Endometrial microvascular endothelial cells (primary cell): ENCODE results near the gene MAFG. TPM values are rescaled to one million over a fixed set of nuclear protein-coding genes. Genes with fewer than 3 reads are reported as not detected.

Experiments used
- in situ Hi-C: cut with HindIII; loops from 2 replicates; pipeline ENCODE4 v1.10.0; 2017; ENCODE audit warnings: low sequenced_read_pairs, low pct_unique_long_range_greater_than_20kb; ENCODE audit errors: inconsistent ontology term
- total RNA-seq: library from RNA; depleted of rRNA; stranded (reverse); fragments of >200 nt; gene quantifications from one replicate; pipeline ENCODE4 v1.2.3, GENCODE V29; 2015; ENCODE audit errors: inconsistent ontology term

Gene MAFG
- total RNA-seq, 1 donor from 2014 or later: 21.0 TPM

DNA sequence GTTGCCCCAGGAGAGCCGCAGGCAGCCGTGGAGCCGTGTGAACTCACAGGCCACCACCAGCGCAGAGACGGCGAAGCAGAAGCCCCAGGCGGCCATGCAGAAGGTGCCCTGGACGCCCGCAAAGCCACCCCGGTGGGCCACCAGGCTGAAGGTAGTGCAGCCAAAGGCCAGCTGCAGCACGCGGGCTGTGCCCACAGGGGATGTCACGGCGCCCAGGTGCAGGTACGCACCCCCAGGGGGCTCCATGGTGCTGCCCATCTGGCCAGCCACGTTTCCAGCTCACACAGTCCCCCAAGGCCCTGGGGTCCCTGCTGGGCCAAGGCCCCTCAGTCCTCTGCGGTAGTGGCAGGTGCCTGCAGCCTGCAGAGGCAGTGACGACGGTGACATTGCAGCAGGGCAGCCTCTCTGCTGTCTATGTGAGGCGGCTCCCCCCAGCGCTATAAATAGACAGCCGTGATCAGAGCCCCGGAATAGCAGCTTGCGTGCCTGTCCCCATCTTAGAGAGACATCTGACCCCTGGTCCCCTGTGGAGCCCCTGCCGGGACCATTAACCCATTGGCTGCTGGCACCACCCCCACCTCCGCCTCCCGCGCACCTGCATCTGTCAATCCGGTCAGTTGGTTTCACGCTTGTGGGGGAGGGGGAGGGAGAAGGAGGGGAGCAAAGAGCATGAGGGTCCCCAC is 14.1 kb upstream of the MAFG start:
- in situ Hi-C loops: no loop called here

DNA sequence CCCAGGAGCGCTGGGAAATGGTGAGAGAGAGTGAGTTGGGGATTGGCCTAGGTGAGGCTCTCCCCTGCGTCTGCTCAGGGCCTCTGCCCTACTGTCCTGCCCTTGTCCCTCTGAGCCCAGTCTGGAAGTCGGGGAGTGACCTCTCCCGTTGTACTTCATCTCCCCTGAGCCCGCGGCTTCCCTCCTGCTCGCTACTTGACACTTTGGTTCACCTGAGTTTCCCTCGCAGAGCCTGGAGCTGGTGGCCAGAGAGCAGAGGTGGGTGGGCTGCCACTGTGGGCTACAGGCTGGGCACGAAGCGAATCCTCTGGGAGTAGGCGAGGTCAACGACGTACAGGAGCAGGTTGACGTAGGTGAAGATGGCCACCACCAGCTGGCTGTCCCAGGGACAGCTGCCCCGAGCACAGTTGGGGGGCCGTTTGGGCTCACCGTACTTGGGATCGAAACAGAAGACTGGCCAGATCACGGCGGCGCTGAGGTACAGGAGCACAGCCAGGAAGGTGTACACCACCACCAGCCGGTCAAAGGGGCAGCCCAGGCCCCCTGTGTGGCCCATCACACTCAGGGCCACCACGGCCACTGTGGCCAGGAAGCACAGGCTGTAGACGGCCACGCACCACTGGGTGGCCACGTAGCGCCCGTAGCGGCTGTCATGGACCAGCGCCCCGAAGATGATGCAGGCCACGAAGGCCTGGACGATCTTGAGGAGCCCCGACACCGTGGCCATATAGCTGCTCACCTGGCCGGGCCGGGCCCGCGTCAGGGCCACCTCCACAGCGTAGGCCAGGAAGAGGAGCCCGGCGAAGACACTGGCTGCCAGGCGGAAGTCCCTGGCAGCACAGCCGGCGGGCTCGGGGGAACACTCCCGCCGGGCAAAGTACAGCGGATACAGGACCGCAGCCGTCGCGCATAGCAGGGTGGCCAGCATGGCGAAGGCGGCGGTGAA is 13.3 kb upstream of the MAFG start:
- in situ Hi-C loops: no loop called here

DNA sequence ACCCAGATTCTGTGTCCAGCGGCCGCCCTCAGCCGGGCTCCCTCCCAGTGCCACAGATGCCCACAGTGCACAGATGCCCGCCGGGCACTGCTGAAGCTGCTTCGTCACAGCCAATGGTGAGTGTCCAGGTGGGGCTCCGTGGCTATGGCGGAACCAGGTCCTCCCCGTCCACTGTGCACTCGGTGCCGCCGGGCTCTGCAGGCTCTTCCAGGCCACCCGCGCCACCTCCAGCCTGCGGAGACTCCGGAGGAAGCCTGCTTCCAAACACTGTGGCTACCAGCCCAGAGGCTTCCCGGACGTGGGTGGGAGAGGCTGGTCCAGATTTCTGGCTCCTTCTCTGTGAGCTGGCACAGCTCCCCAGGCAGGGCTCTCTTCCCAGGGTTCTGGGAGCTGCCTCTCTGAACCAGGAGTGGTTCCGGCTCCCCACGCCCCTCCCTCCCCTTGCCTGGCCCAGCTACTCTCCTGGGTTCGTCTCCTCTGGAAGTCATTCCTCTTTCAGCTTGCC is 12.4 kb upstream of the MAFG start:
- in situ Hi-C loops: no loop called here

DNA sequence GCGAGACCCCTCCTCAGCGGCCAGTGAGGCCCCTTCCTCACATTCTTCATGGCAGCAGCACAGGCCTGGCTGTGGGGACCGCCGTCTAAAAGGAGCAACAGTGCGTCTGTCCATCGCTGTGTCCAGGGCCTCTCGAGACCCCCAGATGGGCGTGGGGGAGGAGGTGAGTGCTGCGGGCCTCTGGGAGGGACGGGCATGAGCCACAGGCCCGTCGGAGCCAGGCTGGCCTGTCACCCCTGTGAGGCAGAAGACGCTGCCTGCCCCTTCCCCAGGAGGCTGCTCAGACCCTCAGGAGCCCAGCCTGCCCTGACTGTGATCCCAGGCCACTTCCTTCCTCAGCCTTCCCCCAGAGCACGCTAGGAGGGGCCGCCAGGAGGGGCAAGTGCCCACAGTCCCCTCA is 11.7 kb upstream of the MAFG start:
- in situ Hi-C loops: no loop called here

DNA sequence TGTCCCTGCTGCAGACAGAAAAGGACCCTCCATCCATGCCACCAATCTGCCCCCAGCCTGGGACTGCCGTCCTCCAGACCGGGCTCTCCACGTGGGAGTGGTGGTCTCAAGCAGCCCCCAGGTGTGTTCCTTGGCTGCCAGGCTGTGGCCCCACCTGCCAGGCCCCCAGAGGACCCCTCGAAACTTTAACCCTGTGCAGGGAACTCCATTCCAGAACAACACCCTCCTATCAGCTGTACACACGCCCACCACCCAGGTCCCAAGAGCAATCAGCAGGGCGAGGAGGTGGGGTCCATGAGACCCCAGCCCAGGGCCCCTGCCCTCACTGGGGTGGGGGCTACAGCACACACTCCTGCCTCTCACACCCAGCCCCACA is 8.2 kb upstream of the MAFG start:
- in situ Hi-C loops: no loop called here

DNA sequence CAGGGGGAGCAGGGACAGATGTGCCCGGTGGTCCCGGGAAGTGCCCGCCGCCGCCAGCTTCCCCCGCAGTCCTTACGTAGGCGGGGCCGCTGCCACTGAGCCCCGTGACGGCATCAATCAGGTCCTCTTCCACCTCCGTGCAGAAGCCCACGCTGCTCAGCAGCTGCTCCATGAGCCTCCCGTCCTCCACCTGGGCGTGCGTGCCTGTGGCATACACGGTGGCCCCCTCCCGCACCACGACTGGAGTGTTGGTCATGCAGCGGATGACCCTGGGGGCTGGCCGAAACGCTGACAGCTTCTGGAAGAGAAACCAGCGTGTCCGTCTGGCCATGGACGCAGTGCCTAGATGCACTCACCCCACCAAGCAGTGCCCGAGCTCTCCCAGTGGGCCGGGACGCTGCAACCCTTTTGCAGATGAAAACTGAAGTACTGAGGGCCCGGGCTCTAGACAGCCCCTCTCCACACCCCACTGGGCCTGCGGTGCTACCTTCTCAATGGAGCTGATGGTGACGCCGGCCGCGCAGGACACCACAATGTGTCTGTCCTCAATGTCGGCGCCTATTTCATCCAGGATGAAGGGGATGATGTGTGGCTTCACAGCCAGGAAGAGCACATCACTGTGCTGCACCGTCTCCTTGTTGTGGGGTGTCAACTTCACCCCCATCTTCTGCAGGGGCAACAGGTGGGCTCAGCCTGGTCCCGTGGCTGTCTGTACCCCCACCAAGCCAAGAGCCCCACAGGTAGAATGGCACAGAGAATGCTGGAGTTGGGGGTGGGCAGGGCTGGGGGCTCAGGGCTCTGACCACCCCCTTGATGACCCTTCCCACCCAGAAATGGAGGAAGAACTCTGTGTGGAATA is 7.5 kb upstream of the MAFG start:
- in situ Hi-C loops: no loop called here

DNA sequence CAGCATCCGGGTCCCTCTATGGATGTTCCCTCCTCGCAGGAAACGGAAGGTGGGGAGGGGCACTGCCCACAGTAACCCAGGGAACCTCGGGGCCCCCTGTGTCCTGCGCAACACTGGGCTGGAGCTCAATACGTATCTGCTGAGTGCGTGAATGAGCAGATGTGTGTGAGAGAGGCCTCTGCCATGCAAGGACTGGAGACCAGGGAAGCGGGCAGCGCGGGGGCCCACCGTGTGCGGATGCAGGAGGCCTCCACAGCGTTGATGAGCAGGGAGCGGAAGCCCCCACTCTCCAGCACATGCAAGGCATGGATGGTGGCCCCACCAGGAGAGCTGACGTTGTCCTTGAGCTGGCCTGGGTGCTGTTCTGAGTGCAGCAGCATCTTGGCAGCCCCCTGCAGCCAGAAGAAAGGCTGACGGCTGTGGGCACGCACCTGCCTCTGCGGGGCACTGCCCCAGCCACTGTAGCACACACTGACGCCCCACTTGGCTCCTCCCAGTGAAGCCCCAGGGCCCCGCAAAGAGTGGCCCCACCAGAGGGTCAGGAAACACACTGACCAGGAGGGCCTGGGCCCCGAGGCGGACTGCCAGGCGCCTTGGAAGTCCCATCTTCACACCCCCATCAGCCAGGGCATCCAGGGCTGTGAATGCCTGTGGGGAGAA is 6.7 kb upstream of the MAFG start:
- in situ Hi-C loops: no loop called here

DNA sequence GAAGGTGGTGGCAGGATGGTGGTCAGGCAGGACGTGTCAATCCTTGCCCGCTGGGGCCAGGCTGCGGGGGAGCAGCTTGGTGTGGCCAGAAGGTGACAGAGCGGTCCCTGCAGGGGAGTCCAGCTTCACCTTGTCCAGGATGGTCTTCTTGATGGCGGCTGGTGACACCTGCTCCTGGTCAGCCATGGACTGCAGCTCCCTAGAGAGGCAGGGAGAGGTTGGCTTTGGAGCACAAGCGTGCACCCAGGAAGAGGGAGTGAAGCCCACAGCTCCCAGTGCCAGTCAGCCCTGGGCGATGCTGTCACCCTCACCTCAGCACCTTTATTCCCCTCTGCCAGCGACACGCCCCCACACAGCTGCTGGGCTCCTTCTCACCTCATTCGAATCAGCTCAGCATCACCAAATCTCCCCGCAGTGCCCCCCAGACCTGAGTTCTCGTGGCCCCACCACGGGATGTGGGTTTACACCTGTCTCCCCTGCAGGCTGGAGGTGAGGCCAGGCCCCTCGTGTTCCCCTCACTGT is 5.7 kb upstream of the MAFG start:
- in situ Hi-C loops: no loop called here

DNA sequence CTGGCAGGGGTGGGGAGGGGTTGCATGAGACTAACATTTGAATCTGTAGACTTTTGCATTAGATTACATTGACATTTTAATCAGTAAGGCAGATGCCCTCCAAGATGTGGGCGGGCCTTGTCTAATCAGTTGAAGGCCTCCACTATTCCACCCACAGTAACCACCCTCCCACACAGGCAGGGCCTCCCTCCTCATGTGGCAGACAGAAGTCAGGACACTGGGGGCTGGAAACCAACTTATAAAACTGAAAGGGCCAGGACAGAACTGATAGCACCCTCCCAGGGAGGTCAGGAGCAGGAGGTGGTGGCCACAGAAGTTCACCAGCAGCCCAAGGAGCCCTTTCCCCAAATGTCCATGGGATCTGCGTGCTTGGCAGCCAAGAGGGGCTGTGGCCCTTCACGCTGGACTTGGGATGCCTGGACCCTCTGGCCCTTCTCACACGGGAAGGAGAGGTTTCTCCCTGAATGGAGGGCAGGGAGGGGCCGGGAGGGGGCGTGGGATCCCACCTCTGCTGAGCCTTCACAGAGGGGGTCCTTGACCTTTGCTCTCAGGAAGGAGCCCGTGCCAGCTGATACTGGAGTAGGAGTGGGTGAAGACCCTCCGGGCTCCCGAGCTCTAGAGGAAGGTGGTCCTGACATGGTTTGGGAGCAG is 4.9 kb upstream of the MAFG start:
- in situ Hi-C loops: no loop called here

DNA sequence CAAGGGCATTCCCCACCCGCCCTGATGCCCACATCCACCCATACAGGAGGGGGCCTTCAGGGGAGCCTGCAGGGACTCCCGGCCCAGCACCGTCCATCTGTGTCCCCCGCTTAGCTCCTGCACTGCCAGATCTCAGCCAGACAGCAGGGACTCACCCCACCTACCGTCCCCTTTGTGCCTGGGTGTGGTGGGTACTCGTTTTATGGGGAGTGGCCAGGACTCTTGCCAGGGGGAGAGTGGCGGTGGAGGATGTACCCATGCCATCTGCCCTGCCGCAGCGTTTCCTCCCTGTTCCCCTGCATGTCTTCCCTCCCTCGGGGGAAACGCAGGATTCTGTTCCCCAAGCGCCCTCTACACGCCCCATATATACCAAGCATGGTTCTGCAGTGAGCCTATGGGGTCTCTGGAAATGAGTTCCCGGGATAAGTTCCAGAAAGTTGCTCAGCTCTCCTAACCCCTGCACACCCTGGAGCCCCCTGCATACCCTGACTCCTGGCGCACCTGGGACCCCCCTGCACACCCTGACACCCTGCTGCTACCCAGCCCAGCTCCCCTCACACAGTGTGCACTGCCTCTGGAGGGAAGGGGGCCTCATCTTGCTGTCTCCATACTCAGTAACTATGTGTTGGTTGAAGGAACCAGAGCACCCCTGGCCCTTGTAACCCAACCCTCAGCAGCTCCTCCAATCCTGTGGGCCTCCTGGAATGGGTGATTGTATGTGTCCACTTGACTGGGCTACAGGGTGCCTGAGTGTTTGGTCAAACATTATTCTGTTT is 4.2 kb upstream of the MAFG start:
- in situ Hi-C loops: no loop called here

DNA sequence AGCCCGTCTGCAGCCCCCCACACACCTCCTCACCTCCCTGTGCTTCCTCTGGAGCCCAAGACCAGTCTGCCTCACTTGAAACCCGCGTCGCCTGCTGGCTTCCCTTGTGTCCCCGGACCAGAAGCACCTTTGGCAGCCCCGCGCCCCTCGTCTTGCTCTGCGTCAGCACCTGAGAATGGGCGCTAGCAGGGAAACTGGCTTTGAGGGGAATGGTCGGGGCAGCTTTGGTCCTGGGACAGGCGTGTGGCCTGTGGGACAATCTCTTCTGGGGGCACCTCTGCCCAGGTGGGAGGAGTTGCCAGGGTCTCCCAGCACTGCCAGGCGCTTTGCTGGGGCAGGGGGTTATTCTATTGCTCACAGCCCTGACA is 3.6 kb upstream of the MAFG start:
- in situ Hi-C loops: no loop called here

DNA sequence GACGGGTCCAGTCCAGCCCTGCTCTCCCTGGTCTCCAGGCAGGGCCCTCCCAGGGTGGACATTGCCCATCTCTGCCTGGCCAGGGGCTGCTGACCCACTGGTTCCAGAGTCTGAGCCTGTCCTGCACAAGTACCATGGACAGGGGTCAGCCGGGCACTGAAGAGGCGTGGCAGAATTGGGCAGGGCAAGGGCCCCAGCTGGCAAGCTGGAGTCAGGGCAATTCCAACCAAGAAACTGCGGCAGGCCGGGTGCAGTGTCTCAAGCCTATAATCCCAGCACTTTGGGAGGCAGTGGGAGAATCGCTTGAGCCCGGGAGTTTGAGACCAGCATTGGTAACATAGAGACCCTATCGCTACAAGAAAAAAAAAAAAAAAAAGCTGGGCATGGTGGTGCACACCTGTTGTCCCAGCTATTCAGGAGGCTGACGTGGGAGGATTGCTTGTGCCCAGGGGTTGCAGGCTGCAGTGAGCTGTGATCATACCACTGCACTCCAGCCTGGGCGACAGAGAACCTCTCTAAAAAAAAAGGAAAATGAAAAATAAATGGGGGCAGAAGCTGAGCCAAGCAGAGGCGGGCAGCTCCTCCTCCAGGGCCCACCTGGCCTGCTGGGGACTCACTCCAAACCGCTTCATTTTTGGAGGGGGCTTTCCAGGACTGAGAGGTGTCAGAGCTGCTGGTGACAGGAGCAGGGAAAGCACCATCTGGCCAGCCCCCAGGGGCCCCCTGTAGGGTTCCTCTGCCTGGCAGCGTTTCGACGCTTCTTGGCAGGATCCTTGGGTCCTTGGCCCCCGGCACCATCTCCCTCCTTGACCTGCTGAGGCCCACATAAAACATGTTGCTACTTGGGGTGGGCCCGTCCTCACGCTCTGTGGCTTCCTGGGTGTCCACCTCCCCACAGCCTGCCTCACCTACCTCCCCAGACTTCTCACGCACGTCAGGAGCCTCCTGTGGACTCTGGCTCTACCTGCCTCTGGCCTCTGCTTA is 2.9 kb upstream of the MAFG start:
- in situ Hi-C loops: no loop called here

DNA sequence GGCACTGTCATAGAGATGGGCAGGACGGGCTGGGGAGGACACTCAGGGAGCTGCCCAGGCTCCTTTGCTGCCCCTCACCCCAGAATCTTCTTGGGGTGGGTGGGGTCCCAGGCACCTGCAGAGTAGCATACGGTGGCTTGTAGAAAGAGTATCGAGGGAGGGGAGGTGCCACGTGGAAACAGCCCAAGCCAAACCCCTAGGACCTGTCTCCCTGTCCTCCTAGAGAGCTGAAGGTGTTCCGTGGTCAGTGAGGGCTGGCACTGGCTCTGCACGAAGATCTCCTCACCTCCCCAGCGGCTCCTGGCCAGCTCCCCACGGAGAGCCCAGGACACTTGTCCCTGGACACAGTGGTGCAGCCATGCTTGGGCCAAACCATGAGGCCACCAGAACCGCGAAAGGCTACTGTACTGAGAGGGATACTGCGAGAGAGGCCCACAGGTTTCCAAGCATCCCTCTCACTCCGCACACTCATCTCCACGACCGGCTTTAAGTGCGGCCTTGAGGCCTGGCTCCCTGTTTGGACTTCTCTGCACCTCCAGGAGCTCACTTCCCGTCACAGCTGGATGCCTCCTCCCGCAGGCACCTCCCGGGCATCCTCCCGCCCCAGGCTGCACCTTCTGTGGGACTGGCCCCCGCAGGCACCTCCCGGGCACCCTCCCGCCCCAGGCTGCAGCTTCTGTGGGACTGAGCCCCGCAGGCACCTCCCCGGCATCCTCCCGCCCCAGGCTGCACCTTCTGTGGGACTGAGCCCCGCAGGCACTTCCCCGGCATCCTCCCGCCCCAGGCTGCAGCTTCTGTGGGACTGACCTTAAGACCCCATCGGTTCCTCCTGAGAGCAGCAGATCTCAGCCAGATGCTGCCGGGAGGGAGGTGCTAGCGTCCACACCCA is 2.0 kb upstream of the MAFG start:
- in situ Hi-C loops: no loop called here

DNA sequence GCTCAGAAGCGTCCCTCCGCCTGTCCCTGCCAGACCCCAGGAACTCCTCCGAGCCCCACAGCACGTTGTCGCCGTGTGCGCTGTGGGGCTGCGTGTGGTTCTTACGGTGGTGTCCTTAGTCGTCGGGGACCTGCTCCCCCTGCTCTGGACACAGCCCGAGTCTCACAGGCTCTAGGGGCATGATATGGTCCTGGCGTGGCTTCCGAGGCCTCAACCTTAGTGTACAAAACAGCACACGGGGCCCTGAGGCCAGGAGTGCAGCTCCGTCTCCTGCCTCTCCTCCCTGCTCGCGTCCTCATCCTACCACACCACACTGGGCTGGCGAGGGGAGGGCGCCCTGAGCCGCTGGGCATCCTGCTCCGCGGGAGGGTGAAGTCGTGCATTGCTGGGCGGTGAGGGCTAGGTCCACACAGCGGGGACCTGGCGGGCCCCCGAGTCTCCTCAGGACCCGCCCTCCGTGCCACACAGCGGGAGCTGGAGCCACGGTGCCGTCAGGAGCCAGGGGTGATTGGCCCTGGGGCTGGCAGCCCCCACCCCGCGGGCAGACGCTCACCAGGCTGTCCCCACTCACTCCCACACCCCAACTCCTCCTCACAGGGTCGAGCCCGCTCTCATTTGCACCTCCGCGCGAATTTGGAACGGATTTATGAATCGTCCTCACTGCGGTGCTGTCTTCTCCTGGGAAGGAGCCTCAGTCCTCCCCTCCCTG is 1.2 kb upstream of the MAFG start:
- in situ Hi-C loops: no loop called here

DNA sequence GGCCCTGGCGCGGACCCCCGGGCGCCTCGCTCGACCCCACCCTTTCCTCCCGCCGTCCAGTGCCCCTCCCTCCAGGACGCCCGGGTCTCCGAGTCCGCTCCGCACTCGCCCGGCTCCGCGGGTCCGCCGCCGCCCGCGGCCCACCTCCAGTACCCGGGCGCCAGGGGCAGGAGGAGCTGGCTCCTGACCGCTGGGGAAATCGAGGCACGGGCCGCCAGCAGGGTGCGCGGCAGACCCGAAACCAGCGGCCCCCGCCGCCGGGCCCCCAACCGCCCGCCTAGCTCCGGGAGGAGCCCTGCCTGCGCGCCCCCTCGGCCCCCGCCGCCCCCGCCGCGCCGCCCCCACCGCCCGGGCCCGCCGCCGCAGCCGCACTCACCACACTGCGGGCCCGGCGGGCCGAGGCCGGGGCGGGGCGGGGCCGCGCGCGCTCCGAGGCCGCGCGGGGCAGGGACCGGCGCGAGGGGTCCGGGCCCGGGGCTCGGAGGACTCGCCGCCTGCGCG is 333 bp downstream of the MAFG start:
- in situ Hi-C loops: no loop called here
